ENCODE data around the gene DNAI2. TPM values are rescaled to one million over a fixed set of nuclear protein-coding genes. Genes with fewer than 3 reads are reported as not detected.

Gene DNAI2, protein sequence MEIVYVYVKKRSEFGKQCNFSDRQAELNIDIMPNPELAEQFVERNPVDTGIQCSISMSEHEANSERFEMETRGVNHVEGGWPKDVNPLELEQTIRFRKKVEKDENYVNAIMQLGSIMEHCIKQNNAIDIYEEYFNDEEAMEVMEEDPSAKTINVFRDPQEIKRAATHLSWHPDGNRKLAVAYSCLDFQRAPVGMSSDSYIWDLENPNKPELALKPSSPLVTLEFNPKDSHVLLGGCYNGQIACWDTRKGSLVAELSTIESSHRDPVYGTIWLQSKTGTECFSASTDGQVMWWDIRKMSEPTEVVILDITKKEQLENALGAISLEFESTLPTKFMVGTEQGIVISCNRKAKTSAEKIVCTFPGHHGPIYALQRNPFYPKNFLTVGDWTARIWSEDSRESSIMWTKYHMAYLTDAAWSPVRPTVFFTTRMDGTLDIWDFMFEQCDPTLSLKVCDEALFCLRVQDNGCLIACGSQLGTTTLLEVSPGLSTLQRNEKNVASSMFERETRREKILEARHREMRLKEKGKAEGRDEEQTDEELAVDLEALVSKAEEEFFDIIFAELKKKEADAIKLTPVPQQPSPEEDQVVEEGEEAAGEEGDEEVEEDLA
- total RNA-seq, result not detected

DNA sequence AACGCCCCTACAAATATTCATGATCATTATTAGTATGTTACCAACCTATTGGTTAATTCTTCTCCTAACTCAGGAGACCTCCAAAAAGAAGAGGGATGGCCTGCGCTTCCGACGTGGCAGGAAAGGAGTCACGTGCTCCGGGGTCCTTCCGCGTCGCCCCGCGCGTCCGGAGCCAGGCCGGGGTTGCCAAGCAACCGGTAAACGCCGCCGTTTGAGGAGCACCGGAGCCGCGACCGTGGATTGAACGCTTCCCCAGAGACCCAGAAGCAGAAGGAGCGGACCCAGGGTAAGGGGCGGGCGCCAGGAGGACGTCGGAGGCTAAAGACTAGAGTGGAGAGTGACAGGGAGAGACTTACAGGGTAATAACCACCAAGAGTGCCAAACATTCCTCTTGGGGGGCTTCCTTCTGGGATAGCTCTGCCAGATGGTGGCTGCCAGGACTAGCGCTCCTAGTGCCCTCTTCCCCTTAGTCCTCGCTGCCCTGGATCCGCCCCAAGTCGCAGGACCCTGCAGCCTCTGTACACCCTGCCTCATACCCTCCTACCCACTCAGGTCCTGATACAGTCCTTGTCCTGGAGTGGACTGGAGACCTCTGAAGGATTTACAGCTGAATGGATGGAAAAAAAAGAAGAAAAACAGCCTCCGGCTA lies at the start of gene DNAI2:
Gene DNAI2 (plus strand): TSS at position 175 of the 649 bp plus-strand sequence. CDS start 7,584 bp downstream, outside the sequence.
- peak; percentile 16 for DNase-seq
- no peaks in the 10 kb centered on the region for H3K36me3 Mint-ChIP-seq
- H3K27ac Mint-ChIP-seq, result no peak within 1 kb of the TSS
- H3K27me3 Mint-ChIP-seq, result peaks cover 21% of the 10 kb centered on the region
- peak within 1 kb of the TSS; percentile 56 for H3K4me3 Mint-ChIP-seq
- no peaks in the 10 kb centered on the region for H3K9me3 Mint-ChIP-seq
- peaks cover 15% of the 10 kb centered on the region for H3K4me1 Mint-ChIP-seq

DNA sequence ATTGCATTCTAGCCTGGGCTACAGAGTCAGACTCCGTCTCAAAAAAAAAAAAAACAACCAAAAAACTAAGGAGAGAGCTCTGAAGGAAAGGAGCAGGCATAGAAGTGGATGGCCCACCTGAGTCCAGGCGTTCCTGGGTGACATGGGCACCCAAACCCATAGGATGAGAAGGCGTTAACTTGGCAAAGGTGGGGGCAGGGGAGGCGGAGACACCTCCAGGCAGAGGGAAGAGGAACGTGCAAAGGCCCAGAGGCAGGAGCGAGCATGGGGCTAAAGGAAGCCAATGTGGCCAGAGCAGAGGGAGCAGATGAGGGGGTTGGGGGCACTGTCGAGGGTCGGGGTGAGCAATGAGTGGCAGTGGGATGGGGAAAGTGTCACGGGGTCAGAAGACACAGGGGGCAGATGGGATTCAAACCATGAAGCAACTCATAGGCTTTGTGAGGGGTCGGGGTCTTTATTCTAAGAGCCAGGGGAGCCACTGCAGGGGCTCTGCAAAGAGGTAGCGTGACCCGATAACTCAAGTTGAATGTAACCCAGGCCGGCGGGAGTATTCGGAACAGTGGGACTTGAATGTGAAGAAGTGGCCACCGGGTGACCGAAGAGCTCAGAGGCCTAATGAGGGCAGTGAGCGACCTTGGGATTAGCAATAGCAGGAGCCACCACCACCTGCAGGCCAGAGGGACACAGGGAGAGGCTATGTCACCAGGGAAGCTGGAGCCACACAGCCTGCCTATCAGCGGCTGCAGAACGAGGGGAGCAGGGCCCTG lies 48.9 kb upstream of the DNAI2 start:
- H3K9me3 Mint-ChIP-seq, result no peaks in the 10 kb centered on the region
- H3K27ac Mint-ChIP-seq, result no peak overlapping the region

DNA sequence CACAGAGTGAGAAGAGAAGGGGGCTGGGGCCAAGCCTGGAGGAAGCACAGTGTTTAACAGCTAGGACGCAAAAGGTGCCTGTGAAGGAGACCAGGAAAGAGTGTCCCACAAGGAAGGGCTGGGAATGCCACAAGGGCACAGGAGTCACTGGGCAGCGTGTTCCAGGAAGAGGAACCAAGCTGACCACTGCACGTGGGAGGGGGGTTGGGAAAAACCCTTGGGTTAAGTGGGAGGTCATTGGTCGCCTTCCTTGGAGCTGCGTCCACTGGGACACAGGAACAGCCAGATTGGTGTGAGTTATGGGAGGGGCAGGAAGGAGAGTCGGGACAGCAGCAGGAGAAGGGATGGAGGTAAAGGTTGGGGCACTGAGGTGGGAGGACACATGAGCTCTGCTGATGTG lies 47.8 kb upstream of the DNAI2 start:
- H3K27me3 Mint-ChIP-seq, result no peaks in the 10 kb centered on the region
- H3K4me3 Mint-ChIP-seq, result no peak overlapping the region
- no peaks in the 10 kb centered on the region for H3K4me1 Mint-ChIP-seq
- no peak for DNase-seq
- H3K36me3 Mint-ChIP-seq, result peaks cover 4% of the 10 kb centered on the region
- H3K9me3 Mint-ChIP-seq, result no peaks in the 10 kb centered on the region
- H3K27ac Mint-ChIP-seq, result no peak overlapping the region

More for the DNA sequence above, 48.9 kb upstream of the DNAI2 start:
- H3K4me3 Mint-ChIP-seq, result no peak overlapping the region
- H3K4me1 Mint-ChIP-seq, result no peaks in the 10 kb centered on the region
- DNase-seq, result no peak
- H3K27me3 Mint-ChIP-seq, result no peaks in the 10 kb centered on the region
- H3K36me3 Mint-ChIP-seq, result peaks cover 4% of the 10 kb centered on the region

DNA sequence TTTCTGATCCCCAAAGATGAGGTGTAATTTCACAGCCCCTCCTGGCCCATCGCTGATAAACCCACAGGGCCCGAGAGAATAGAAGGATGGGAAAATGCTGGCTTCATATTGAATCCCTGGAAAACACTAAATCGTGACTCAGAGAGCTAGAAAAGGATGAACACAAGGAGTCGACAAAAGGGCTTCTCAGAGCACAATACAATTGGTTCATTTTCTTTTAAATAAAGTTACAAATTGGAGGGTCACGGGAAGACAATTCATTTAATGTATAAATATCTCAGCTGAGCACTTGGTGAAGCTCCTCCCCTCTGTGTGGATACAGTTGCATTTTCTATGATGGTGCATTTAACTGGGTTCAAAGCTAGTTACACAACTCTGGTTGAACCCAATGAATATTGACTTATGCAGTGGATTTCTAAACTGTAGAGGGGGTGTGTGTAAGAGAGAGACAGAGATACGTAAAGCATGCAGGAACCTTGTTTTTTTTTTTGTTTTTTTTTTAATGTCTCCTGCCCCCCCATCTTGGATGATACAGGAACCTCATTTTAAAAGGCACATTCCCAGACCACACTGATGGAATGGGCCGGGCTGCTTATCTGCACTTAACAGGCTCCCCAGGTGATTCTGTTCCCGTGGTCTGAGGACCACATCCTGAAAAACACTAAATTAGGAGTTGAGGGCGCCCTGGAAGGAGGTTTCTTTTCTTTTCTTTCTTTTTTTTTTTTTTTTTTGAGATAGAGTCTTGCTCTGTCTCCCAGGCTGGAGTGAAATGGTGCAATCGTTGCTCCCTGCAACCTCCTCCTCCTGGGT lies 46.6 kb upstream of the DNAI2 start:
- Mint-ChIP-seq H3K4me1 (no peaks in the 10 kb centered on the region), H3K4me3 (no peak overlapping the region), H3K36me3 (peaks cover 4% of the 10 kb centered on the region), H3K9me3 (no peaks in the 10 kb centered on the region), H3K27me3 (no peaks in the 10 kb centered on the region), H3K27ac (no peak overlapping the region)
- DNase-seq, result no peak

DNA sequence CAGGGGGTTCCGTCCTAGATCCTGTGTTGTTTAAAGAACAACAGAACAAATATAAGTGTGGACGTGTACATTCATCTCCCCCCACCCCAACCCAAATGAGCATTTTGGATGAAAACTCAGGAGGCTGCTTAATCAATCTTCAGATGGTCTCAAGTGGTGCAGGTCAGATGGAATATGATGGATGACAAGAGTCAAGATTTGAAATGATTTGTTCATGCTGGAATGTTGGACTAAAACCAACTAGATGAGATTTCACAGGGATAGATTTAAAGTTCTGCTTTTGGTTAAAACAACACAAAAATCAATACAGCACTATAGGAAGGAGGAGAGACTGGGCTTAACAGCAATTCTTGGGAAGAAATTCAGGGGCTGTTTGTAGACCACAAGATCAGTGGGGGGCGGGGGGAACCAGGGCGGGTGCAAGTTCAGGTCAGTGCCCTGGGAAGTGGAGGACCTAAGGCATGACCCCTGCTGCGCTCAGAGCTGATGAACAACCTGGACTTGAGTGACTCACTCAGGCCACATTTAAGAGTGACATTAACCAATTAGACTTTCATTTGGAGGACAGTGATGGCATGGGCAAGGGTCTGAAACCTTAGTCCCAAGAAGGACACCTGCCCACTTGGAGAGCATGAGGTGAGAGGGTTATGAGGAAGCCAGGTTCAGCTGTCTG lies 45.6 kb upstream of the DNAI2 start:
- H3K9me3 Mint-ChIP-seq, result no peaks in the 10 kb centered on the region
- no peak overlapping the region for H3K27ac Mint-ChIP-seq
- H3K4me1 Mint-ChIP-seq, result no peaks in the 10 kb centered on the region
- H3K4me3 Mint-ChIP-seq, result no peak overlapping the region
- H3K27me3 Mint-ChIP-seq, result no peaks in the 10 kb centered on the region
- H3K36me3 Mint-ChIP-seq, result peaks cover 4% of the 10 kb centered on the region
- no peak for DNase-seq

DNA sequence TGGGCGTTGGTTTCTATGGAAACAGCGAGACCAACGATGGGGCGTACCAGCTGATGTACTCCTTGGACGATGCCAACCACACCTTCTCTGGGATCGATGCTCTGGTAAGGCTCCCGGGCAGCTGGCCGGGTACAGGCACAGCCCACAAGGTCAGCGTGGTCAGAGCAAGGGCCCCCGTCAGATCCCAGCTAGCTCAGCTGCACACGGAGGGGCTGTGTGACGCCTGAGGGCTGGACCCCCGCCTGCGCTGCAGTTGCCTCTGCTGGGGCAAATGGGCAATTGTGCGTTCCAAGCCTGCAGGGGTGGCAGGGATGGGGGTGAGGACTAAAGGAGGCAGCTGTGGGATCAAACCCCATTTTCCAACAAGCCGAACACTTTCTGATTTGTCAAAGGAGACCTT lies 43.1 kb upstream of the DNAI2 start:
- no peaks in the 10 kb centered on the region for H3K27me3 Mint-ChIP-seq
- H3K4me1 Mint-ChIP-seq, result peaks cover 2% of the 10 kb centered on the region
- H3K4me3 Mint-ChIP-seq, result no peak overlapping the region
- no peaks in the 10 kb centered on the region for H3K9me3 Mint-ChIP-seq
- H3K27ac Mint-ChIP-seq, result no peak overlapping the region
- DNase-seq, result no peak
- H3K36me3 Mint-ChIP-seq, result no peaks in the 10 kb centered on the region

DNA sequence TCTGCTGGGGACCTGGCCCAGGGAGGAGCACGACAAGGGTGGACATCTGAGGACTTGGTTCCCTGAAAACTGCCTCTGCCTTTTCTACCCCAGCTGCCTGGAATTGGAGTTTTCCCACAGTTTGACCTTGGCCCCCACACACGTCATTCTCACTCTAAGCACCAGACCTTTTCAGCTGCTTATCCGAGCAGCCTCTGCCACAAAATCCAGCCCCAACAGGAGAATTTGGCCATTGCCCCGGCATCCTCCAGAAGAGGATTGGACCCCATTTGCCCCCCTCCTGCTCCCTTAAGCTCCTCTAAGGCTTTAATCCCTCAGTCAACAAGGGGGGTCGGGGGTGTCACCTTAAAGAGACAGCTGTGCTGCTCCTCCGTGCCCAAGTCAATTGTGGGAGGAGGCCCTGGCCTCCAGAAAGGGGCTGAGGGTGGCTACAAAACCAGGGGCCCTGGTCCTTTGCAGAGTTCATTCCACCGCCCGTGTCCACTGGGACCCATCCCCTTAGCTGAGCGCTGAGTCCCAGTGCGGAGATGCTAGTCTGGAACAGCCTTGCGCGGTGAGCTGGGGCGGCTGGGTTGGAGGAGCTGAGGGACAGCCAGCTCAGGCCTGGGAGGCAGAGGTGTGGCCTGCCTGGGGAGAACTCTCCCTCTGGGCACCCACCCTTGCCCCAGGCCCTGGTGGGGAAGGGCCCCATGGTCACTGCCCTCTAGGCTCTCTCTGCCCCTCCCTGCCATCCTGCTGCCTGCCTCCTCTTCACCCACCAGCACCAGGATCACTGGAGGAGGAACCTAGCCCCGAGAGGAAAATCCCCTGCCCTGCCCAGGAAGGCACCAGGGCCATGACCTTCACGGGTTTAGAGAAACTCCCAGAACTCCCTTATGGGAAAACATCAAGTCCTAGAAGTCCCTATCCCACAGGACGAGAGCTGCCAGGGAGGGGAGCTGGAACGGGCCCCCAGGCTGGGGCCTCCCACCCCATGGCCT lies 41.8 kb upstream of the DNAI2 start:
- no peak for DNase-seq
- no peak overlapping the region for H3K27ac Mint-ChIP-seq
- no peaks in the 10 kb centered on the region for H3K9me3 Mint-ChIP-seq
- H3K36me3 Mint-ChIP-seq, result no peaks in the 10 kb centered on the region
- H3K4me3 Mint-ChIP-seq, result no peak overlapping the region
- peaks cover 2% of the 10 kb centered on the region for H3K4me1 Mint-ChIP-seq
- H3K27me3 Mint-ChIP-seq, result no peaks in the 10 kb centered on the region

DNA sequence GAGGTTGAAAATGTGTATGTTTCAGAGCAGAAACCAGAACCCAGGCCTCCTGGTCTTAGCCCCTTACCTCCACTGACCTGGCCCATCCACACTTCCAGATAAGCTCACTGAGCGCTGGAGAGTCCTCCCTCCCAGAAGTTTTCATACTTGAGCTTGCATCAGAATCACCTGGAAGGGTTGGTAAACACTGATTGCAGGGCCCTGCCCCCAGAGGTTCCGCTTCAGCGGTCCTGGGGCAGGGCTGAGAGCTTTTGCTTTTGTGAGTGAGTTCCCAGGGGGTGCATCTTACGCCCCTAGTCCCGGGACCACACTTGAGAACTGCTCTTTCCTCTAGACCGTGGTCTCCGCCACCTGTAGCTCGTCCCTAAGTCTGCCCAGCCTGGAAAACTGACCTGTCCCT lies 40.1 kb upstream of the DNAI2 start:
- DNase-seq, result no peak
- Mint-ChIP-seq H3K36me3 (no peaks in the 10 kb centered on the region), H3K27me3 (no peaks in the 10 kb centered on the region), H3K4me1 (peaks cover 2% of the 10 kb centered on the region), H3K27ac (no peak overlapping the region), H3K9me3 (no peaks in the 10 kb centered on the region), H3K4me3 (no peak overlapping the region)

DNA sequence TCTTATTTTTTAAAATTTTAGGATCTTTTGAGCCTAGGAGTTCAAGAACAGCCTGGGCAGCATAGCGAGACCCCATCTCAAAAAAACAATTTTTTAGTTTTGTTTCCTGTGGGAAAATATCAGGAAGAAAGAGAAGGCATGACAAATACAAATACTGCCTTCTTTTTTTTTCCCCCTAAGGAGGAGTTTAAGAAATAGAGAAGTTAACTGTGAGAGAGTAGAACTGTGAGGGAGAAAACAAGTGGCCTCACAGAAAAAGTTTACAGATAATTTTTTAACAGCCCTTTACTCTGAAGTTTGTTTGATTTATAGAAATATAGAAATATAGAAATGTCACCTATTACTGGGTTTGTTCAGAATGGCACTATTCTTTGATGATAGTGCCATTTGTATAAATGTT lies 39.5 kb upstream of the DNAI2 start:
- H3K27me3 Mint-ChIP-seq, result no peaks in the 10 kb centered on the region
- H3K27ac Mint-ChIP-seq, result no peak overlapping the region
- DNase-seq, result no peak
- peaks cover 2% of the 10 kb centered on the region for H3K4me1 Mint-ChIP-seq
- H3K9me3 Mint-ChIP-seq, result no peaks in the 10 kb centered on the region
- H3K36me3 Mint-ChIP-seq, result no peaks in the 10 kb centered on the region
- H3K4me3 Mint-ChIP-seq, result no peak overlapping the region

DNA sequence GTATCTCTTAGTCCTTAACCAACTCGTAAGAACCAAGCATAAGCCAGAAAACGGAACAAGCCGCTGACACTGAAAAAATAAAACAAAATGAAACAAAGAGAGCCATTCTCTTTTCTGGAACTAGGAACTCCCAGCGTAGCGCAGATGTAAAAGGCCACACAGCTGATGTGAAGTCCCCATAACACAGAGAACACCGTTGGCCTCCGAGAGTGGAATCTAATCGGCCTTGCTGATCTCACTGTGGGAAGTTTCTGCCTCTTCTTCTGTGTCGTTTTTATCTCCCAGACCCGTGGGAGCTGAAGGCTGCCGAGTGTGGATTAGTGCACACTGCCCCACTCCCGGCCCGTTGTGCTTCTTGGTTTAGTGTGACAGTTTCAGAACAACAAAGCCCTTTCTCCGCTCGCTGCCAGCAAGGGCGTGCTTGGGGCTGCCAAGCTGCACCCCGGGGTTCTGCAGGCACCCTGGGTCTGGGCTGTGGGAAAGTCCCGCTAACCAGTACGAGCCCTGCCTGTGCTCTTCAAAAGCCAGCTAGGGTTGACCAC lies 38.9 kb upstream of the DNAI2 start:
- Mint-ChIP-seq H3K9me3 (no peaks in the 10 kb centered on the region), H3K4me3 (no peak overlapping the region), H3K4me1 (peaks cover 2% of the 10 kb centered on the region), H3K27me3 (no peaks in the 10 kb centered on the region), H3K36me3 (no peaks in the 10 kb centered on the region), H3K27ac (no peak overlapping the region)
- DNase-seq, result no peak

DNA sequence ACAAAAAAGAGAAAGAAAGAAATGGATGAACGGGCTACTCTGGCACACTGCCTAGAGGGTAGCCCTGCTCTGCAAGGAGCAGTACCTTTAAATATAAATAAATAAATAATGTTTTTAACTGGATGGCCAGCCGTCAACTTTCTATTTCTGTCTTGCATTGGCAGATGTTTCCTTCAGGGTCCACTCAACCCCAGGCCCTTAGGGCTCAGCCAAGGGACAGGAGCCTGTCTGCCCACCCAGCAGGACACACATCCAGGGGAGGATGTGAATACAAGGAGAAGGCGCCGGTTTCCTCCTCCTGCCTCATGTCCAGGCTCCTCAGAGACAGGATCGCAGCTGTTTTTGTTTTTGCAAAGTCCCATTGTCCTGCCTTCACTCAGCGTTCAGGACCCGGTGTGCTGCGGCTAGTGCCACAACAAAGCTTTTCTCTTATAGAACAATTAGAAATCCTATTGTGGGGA lies 38.1 kb upstream of the DNAI2 start:
- Mint-ChIP-seq H3K4me1 (peaks cover 2% of the 10 kb centered on the region), H3K27me3 (no peaks in the 10 kb centered on the region)

DNA sequence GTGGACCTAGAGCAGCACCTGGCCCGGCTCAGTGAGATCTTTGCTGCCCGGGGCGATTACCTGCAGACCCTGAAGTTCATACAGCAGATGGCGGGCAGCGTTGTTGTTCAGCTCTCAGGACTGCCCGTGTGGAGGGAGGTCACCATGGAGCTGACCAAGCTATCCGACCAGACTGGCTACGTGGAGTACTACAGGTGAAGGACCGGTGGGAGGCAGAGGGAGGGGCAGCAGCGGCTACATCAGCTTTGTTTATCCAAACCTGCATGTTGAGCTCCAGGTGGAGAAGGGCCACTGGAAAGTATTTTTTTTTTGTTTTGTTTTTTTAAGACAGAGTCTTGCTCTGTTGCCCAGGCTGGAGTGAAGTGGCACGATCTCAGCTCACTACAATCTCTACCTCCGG lies 36.7 kb upstream of the DNAI2 start:
- no peak for DNase-seq
- peaks cover 2% of the 10 kb centered on the region for H3K4me1 Mint-ChIP-seq
- H3K27me3 Mint-ChIP-seq, result no peaks in the 10 kb centered on the region
- H3K27ac Mint-ChIP-seq, result no peak overlapping the region
- H3K9me3 Mint-ChIP-seq, result no peaks in the 10 kb centered on the region
- H3K36me3 Mint-ChIP-seq, result peaks cover 1% of the 10 kb centered on the region
- H3K4me3 Mint-ChIP-seq, result no peak overlapping the region

More for the DNA sequence above, 38.1 kb upstream of the DNAI2 start:
- Mint-ChIP-seq H3K4me3 (no peak overlapping the region), H3K27ac (no peak overlapping the region), H3K9me3 (no peaks in the 10 kb centered on the region), H3K36me3 (no peaks in the 10 kb centered on the region)
- DNase-seq, result no peak

DNA sequence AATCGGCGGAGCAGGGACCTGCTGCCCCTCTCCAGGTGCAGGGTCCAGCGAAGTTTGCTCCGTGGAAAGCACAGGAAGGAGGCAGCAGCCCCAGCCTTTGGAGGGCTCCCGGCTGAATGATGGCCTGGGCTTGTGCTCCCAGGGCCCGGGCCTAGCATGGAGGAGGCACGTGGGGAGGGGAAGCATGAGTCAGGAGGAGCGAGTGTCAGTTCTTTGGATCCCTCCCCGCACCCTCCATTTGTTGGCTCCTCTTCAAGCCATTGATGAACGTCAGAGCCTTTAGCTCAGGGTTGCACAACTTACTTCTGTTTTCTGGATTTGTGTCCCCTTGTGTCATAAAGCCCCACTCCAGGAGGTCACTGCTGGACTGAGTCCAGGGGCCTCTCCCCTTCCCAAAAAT lies 34.9 kb upstream of the DNAI2 start:
- H3K36me3 Mint-ChIP-seq, result peaks cover 1% of the 10 kb centered on the region
- H3K9me3 Mint-ChIP-seq, result no peaks in the 10 kb centered on the region
- no peaks in the 10 kb centered on the region for H3K27me3 Mint-ChIP-seq
- no peak overlapping the region for H3K4me3 Mint-ChIP-seq
- H3K4me1 Mint-ChIP-seq, result peaks cover 2% of the 10 kb centered on the region
- H3K27ac Mint-ChIP-seq, result no peak overlapping the region
- DNase-seq, result no peak

Data from activated naive CD8-positive, alpha-beta T cell treated with anti-CD3 and anti-CD28 coated beads for 36 hours (primary cell).